Activated CD8-positive, alpha-beta T cell treated with anti-CD3 and anti-CD28 coated beads, Interleukin-2, amount 10 ng/mL, durations not matched to agents 7 days and 5 days (primary cell): ENCODE results near the gene LASP1NB.
A peak's percentile ranks its signal among the peaks of the same experiment; 100 is the strongest.

Experiments
- ATAC-seq: fragments of 150-1000 bp; cut with Tn5 transposase; one replicate; pipeline ENCODE4 v1.10.0; 2021; ENCODE audit warnings: moderate library complexity
- CTCF ChIA-PET: fragments of 350-600 bp; sonication (Branson Sonifier 250); formaldehyde crosslinking; loops from one replicate; lab custom pipeline; 2021; ENCODE audit warnings: antibody characterized with exemption; lab: Charles Lee
- POLR2A ChIA-PET: fragments of 350-600 bp; sonication (Branson Sonifier 250); formaldehyde crosslinking; loops from one replicate; lab custom pipeline; 2021; ENCODE audit warnings: antibody characterized with exemption; lab: Charles Lee
- DNase-seq: peaks from one replicate; pipeline ENCODE4 v3.0.0-alpha.2; 2020
- H3K27ac Mint-ChIP-seq: one replicate; pipeline ENCODE4 v1.8.0; 2021; ENCODE audit warnings: mild to moderate bottlenecking, mixed read lengths
- H3K27me3 Mint-ChIP-seq: one replicate; pipeline ENCODE4 v1.8.0; 2021; ENCODE audit warnings: low read depth, mixed read lengths
- H3K36me3 Mint-ChIP-seq: one replicate; pipeline ENCODE4 v1.8.0; 2021; ENCODE audit warnings: low read depth, mixed read lengths
- H3K4me1 Mint-ChIP-seq: one replicate; pipeline ENCODE4 v1.8.0; 2021; ENCODE audit warnings: low read depth, mixed read lengths
- H3K4me3 Mint-ChIP-seq: one replicate; pipeline ENCODE4 v1.8.0; 2021; ENCODE audit warnings: mild to moderate bottlenecking, mixed read lengths
- H3K9me3 Mint-ChIP-seq: one replicate; pipeline ENCODE4 v1.8.0; 2022; ENCODE audit warnings: mixed read lengths; ENCODE audit not compliant: insufficient read depth

LASP1NB gene

GRCh38 chr17:38896346-38896954, 29.0 kb upstream of the LASP1NB start:
- DNase-seq, result no peak
- Mint-ChIP-seq H3K4me3 (no peak overlapping the region), H3K9me3 (no peaks in the 10 kb centered on the region), H3K27me3 (no peaks in the 10 kb centered on the region), H3K4me1 (peaks cover 94% of the 10 kb centered on the region), H3K36me3 (peaks cover 88% of the 10 kb centered on the region), H3K27ac (peak overlapping the region; percentile 96)
- ChIA-PET CTCF (interaction anchor here (1.1 to 8.4 kb wide), 3 partner anchors 19 to 87 kb away, joined by 3 to 82 read pairs (median 3); partner anchors contain the start of gene LASP1), POLR2A (interaction anchor here (0.9 kb wide), 1 partner anchor 43 kb away, joined by 3 read pairs; the partner anchor contains the start of gene RPL23)
- ATAC-seq, result no peak

- Mint-ChIP-seq H3K4me1 (peaks cover 91% of the 10 kb centered on the region), H3K36me3 (peaks cover 83% of the 10 kb centered on the region), H3K9me3 (no peaks in the 10 kb centered on the region), H3K27ac (peak overlapping the region; percentile 96), H3K27me3 (no peaks in the 10 kb centered on the region), H3K4me3 (no peak overlapping the region)
- ChIA-PET POLR2A (interaction anchor here (0.9 to 6.0 kb wide), 8 partner anchors 15 to 303 kb away, joined by 3 to 57 read pairs (median 8); partner anchors contain the start of genes LASP1, LASP1NB, RPL19 and RPL23), CTCF (interaction anchor here (1.0 to 8.4 kb wide), 9 partner anchors 10 to 86 kb away, joined by 3 to 82 read pairs (median 3); partner anchors contain the start of genes LASP1 and LASP1NB)
- no peak for ATAC-seq
- DNase-seq, result no peak
Measured at GRCh38 chr17:38897176-38897575, 28.2 kb upstream of the LASP1NB start.

GRCh38 chr17:38897671-38898290, 27.6 kb upstream of the LASP1NB start:
- ChIA-PET CTCF (interaction anchor here (1.0 to 8.4 kb wide), 10 partner anchors 10 to 267 kb away, joined by 3 to 82 read pairs (median 4); partner anchors contain the start of genes LASP1 and LASP1NB), POLR2A (interaction anchor here (0.6 to 6.0 kb wide), 13 partner anchors 8 to 302 kb away, joined by 3 to 57 read pairs (median 7); partner anchors contain the start of genes CWC25, LASP1, LASP1NB and RPL19)
- ATAC-seq (no peak), DNase-seq (no peak)
- H3K27ac Mint-ChIP-seq, result peak overlapping the region; percentile 96
- H3K4me3 Mint-ChIP-seq, result peak overlapping the region; percentile 75
- H3K9me3 Mint-ChIP-seq, result no peaks in the 10 kb centered on the region
- H3K27me3 Mint-ChIP-seq, result no peaks in the 10 kb centered on the region
- peaks cover 80% of the 10 kb centered on the region for H3K36me3 Mint-ChIP-seq
- peaks cover 85% of the 10 kb centered on the region for H3K4me1 Mint-ChIP-seq

- peaks cover 79% of the 10 kb centered on the region for H3K36me3 Mint-ChIP-seq
- ChIA-PET POLR2A (interaction anchor here (0.7 to 6.0 kb wide), 14 partner anchors 9 to 302 kb away, joined by 3 to 57 read pairs (median 6); partner anchors contain the start of genes CWC25, LASP1, LASP1NB and RPL19), CTCF (interaction anchor here (1.0 to 8.4 kb wide), 8 partner anchors 9 to 267 kb away, joined by 3 to 82 read pairs (median 6); partner anchors contain the start of genes LASP1 and LASP1NB)
- H3K9me3 Mint-ChIP-seq, result no peaks in the 10 kb centered on the region
- H3K4me1 Mint-ChIP-seq, result peaks cover 82% of the 10 kb centered on the region
- no peaks in the 10 kb centered on the region for H3K27me3 Mint-ChIP-seq
- peak overlapping the region; percentile 75 for H3K4me3 Mint-ChIP-seq
- ATAC-seq, result peak; percentile 24
- DNase-seq, result peak; percentile 48
- H3K27ac Mint-ChIP-seq, result peak overlapping the region; percentile 96
Measured at GRCh38 chr17:38898291-38898679, 27.1 kb upstream of the LASP1NB start.

GRCh38 chr17:38898812-38899348, 26.5 kb upstream of the LASP1NB start:
- DNase-seq (peak; percentile 89), ATAC-seq (peak; percentile 79)
- Mint-ChIP-seq H3K36me3 (peaks cover 81% of the 10 kb centered on the region), H3K27me3 (no peaks in the 10 kb centered on the region), H3K9me3 (no peaks in the 10 kb centered on the region), H3K27ac (peak overlapping the region; percentile 96), H3K4me3 (peak overlapping the region; percentile 75), H3K4me1 (peaks cover 76% of the 10 kb centered on the region)
- ChIA-PET POLR2A (interaction anchor here (0.8 to 6.0 kb wide), 14 partner anchors 9 to 147 kb away, joined by 3 to 57 read pairs (median 4); partner anchors contain the start of genes CWC25, LASP1, LASP1NB and RPL23), CTCF (interaction anchor here (1.2 to 8.4 kb wide), 7 partner anchors 12 to 266 kb away, joined by 3 to 82 read pairs (median 7); partner anchors contain the start of genes LASP1 and LASP1NB)

- Mint-ChIP-seq H3K4me3 (peak overlapping the region; percentile 75), H3K27ac (peak overlapping the region; percentile 96), H3K9me3 (no peaks in the 10 kb centered on the region), H3K36me3 (peaks cover 81% of the 10 kb centered on the region), H3K4me1 (peaks cover 70% of the 10 kb centered on the region), H3K27me3 (no peaks in the 10 kb centered on the region)
- ChIA-PET POLR2A (interaction anchor here (0.8 to 6.0 kb wide), 10 partner anchors 14 to 148 kb away, joined by 3 to 57 read pairs (median 8); partner anchors contain the start of genes CWC25, LASP1, LASP1NB and RPL23), CTCF (interaction anchor here (1.2 to 8.4 kb wide), 4 partner anchors 18 to 37 kb away, joined by 3 to 82 read pairs (median 8); partner anchors contain the start of genes LASP1 and LASP1NB)
- ATAC-seq (no peak), DNase-seq (no peak)
Measured at GRCh38 chr17:38899421-38899820, 26.0 kb upstream of the LASP1NB start.

- peaks cover 82% of the 10 kb centered on the region for H3K36me3 Mint-ChIP-seq
- ChIA-PET CTCF (interaction anchor here (0.9 to 8.4 kb wide), 8 partner anchors 16 to 273 kb away, joined by 3 to 82 read pairs (median 4); partner anchors contain the start of gene LASP1), POLR2A (interaction anchor here (0.6 to 6.0 kb wide), 6 partner anchors 9 to 47 kb away, joined by 3 to 57 read pairs (median 7); partner anchors contain the start of genes LASP1, LASP1NB and RPL23)
- H3K9me3 Mint-ChIP-seq, result no peaks in the 10 kb centered on the region
- peaks cover 62% of the 10 kb centered on the region for H3K4me1 Mint-ChIP-seq
- H3K27ac Mint-ChIP-seq, result peak overlapping the region; percentile 89
- peak overlapping the region; percentile 4 for H3K4me3 Mint-ChIP-seq
- peak; percentile 31 for ATAC-seq
- DNase-seq, result peak; percentile 75
- H3K27me3 Mint-ChIP-seq, result no peaks in the 10 kb centered on the region
Measured at GRCh38 chr17:38900978-38901656, 24.3 kb upstream of the LASP1NB start.

- POLR2A ChIA-PET, result interaction anchor here (1.6 kb wide), 1 partner anchor 12 kb away, joined by 5 read pairs; no protein-coding TSS in a partner anchor
- peaks cover 65% of the 10 kb centered on the region for H3K36me3 Mint-ChIP-seq
- ATAC-seq (no peak), DNase-seq (no peak)
- no peak overlapping the region for H3K4me3 Mint-ChIP-seq
- H3K9me3 Mint-ChIP-seq, result no peaks in the 10 kb centered on the region
- CTCF ChIA-PET, result interaction anchor here (1.8 to 8.4 kb wide), 2 partner anchors 17 to 33 kb away, joined by 4 to 82 read pairs; partner anchors contain the start of gene LASP1
- peaks cover 49% of the 10 kb centered on the region for H3K4me1 Mint-ChIP-seq
- no peak overlapping the region for H3K27ac Mint-ChIP-seq
- no peaks in the 10 kb centered on the region for H3K27me3 Mint-ChIP-seq
Measured at GRCh38 chr17:38903404-38903803, 22.0 kb upstream of the LASP1NB start.

- Mint-ChIP-seq H3K9me3 (no peaks in the 10 kb centered on the region), H3K27me3 (no peaks in the 10 kb centered on the region), H3K36me3 (peaks cover 62% of the 10 kb centered on the region), H3K4me1 (peaks cover 34% of the 10 kb centered on the region), H3K4me3 (no peak overlapping the region), H3K27ac (peak overlapping the region; percentile 63)
- CTCF ChIA-PET, result interaction anchor here (0.9 to 8.4 kb wide), 3 partner anchors 16 to 78 kb away, joined by 3 to 82 read pairs (median 3); partner anchors contain the start of gene LASP1
- DNase-seq (no peak), ATAC-seq (no peak)
- POLR2A ChIA-PET, result interaction anchor here (1.4 to 1.6 kb wide), 2 partner anchors 13 to 35 kb away, joined by 4 to 5 read pairs; partner anchors contain the start of gene LASP1
Measured at GRCh38 chr17:38904892-38905291, 20.5 kb upstream of the LASP1NB start.

- H3K27me3 Mint-ChIP-seq, result no peaks in the 10 kb centered on the region
- POLR2A ChIA-PET, result interaction anchor here (1.4 kb wide), 1 partner anchor 35 kb away, joined by 4 read pairs; the partner anchor contains the start of gene LASP1
- CTCF ChIA-PET, result interaction anchor here (2.6 kb wide), 1 partner anchor 19 kb away, joined by 13 read pairs; the partner anchor contains the start of gene LASP1NB
- H3K4me3 Mint-ChIP-seq, result no peak overlapping the region
- DNase-seq, result no peak
- ATAC-seq, result no peak
- peaks cover 67% of the 10 kb centered on the region for H3K36me3 Mint-ChIP-seq
- H3K9me3 Mint-ChIP-seq, result no peaks in the 10 kb centered on the region
- no peak overlapping the region for H3K27ac Mint-ChIP-seq
- peaks cover 33% of the 10 kb centered on the region for H3K4me1 Mint-ChIP-seq
Measured at GRCh38 chr17:38905375-38905774, 20.0 kb upstream of the LASP1NB start.
